Panc1 (cell line): ENCODE measurements around the gene MTMR8. TPM values are rescaled to one million over a fixed set of nuclear protein-coding genes. Genes with fewer than 3 reads are reported as not detected.

Experiments used
- ATAC-seq: fragments of 200-7000 bp; cut with Tn5 transposase; 2 replicates; pipeline ENCODE4 v1.9.1; 2020; ENCODE audit warnings: mild to moderate bottlenecking, moderate library complexity
- BruUV-seq: library from RNA; stranded (reverse); fragments of 400-500 nt; replicated peaks from 2 replicates; lab custom pipeline; 2021; lab: Mats Ljungman, UMichigan
- CTCF ChIA-PET: fragments of 300-600 bp; sonication (Branson Sonifier 250); formaldehyde crosslinking; loops from one replicate; lab custom pipeline; 2022; ENCODE audit warnings: antibody characterized with exemption; lab: Charles Lee
- POLR2A ChIA-PET: fragments of 300-600 bp; sonication (Branson Sonifier 250); formaldehyde crosslinking; loops from one replicate; lab custom pipeline; 2022; ENCODE audit warnings: antibody characterized with exemption; lab: Charles Lee
- DNase-seq: peaks from one replicate; pipeline ENCODE4 v3.0.0-alpha.2; 2010; ENCODE audit warnings: low read depth, low spot score
- H3K27ac ChIP-seq: 2 replicates; pipeline ENCODE4 v1.5.1; 2011; ENCODE audit warnings: mild to moderate bottlenecking, low read length, inconsistent platforms
- H3K27me3 ChIP-seq: fragments of 200-500 bp; sonication (Bioruptor generic); 2 replicates; pipeline ENCODE4 v1.6.0; 2014; ENCODE audit warnings: low read length, inconsistent platforms; ENCODE audit not compliant: control insufficient read depth, insufficient read depth
- H3K36me3 ChIP-seq: fragments of 200-500 bp; sonication (Bioruptor generic); 2 replicates; pipeline ENCODE4 v1.5.1; 2014; ENCODE audit warnings: inconsistent platforms, mild to moderate bottlenecking, low read length, moderate library complexity; ENCODE audit not compliant: control insufficient read depth, insufficient read depth
- H3K4me1 ChIP-seq: 2 replicates; pipeline ENCODE4 v1.5.1; 2011; ENCODE audit warnings: inconsistent platforms, mild to moderate bottlenecking, low read length, moderate library complexity; ENCODE audit not compliant: control insufficient read depth, insufficient read depth
- H3K4me3 ChIP-seq, 2 experiments: 2 replicates each; pipeline ENCODE4 v1.5.1; 2011 to 2012; ENCODE audit warnings: low read depth in 2 of 2, low read length in 2 of 2, mild to moderate bottlenecking in 2 of 2, inconsistent platforms in 1 of 2, moderate library complexity in 1 of 2
- H3K9me3 ChIP-seq: fragments of 200-500 bp; sonication (Bioruptor generic); 2 replicates; pipeline ENCODE4 v1.5.1; 2014; ENCODE audit warnings: low read depth, mild to moderate bottlenecking, inconsistent platforms, low read length, moderate library complexity; ENCODE audit not compliant: control insufficient read depth, insufficient read depth
- POLR2AphosphoS5 ChIP-seq: IDR thresholded peaks from 2 replicates; pipeline ENCODE4 v1.6.1; 2012; ENCODE audit warnings: mild to moderate bottlenecking, low read depth, low read length, moderate library complexity
- SIN3A ChIP-seq: IDR thresholded peaks from 2 replicates; pipeline ENCODE4 v1.6.1; 2012; ENCODE audit warnings: low read depth, mild to moderate bottlenecking, low read length, moderate library complexity, borderline replicate concordance; ENCODE audit not compliant: insufficient read depth
- TCF7L2 ChIP-seq: IDR thresholded peaks from 2 replicates; pipeline ENCODE4 v1.6.1; 2011; ENCODE audit warnings: mild to moderate bottlenecking, low read depth, low read length, inconsistent platforms
- in situ Hi-C: cut with HindIII; loops from 2 replicates; pipeline ENCODE4 v1.10.0; 2016; ENCODE audit warnings: low sequenced_read_pairs, low pct_unique_long_range_greater_than_20kb
- intact Hi-C: fragments of 100-400 bp; cut with micrococcal nuclease; formaldehyde crosslinking; loops from one replicate; pipeline ENCODE4 v1.10.0; 2022; ENCODE audit not compliant: unreplicated experiment
- total RNA-seq: library from RNA; stranded (reverse); gene quantifications from one replicate; pipeline ENCODE4 v1.2.1, GENCODE V29; 2021; ENCODE audit not compliant: unreplicated experiment
- TF ChIP-seq, protein P1 (sequence below): fragments of 450-650 bp; IDR thresholded peaks from 2 replicates; pipeline ENCODE4 v1.5.1; 2017; ENCODE audit warnings: mild to moderate bottlenecking
- TF ChIP-seq, protein P2 (sequence below), 2 experiments: IDR thresholded peaks; 2 replicates each; pipeline ENCODE4 v1.6.1; 2011 to 2012; ENCODE audit warnings: low read depth in 2 of 2, control low read depth in 1 of 2, low read length in 1 of 2, mild to moderate bottlenecking in 1 of 2, moderate library complexity in 1 of 2; ENCODE audit not compliant: insufficient read depth in 1 of 2

MTMR8 gene
- total RNA-seq, 1 experiment from 2014 or later = 1.3 TPM

- CTCF ChIA-PET = no interaction called here
Measured at GRCh38 chrX:64338296-64338695, 57.0 kb downstream of the MTMR8 start.

GRCh38 chrX:64334467-64334866 lies 60.8 kb downstream of the MTMR8 start:
- POLR2A ChIA-PET = no interaction called here
- DNase-seq (no peak), ATAC-seq (no peak)

More at GRCh38 chrX:64338296-64338695, 57.0 kb downstream of the MTMR8 start:
- Histone ChIP-seq H3K4me3 (no peak overlapping the region), H3K27ac (no peak overlapping the region), H3K27me3 (no peaks in the 10 kb centered on the region), H3K36me3 (no peaks in the 10 kb centered on the region), H3K4me1 (no peaks in the 10 kb centered on the region), H3K9me3 (no peaks in the 10 kb centered on the region)
- intact Hi-C loops = no loop called here
- no peak for TF ChIP-seq POLR2AphosphoS5
- TF ChIP-seq TCF7L2 = no peak
- TF ChIP-seq, protein P1, sequence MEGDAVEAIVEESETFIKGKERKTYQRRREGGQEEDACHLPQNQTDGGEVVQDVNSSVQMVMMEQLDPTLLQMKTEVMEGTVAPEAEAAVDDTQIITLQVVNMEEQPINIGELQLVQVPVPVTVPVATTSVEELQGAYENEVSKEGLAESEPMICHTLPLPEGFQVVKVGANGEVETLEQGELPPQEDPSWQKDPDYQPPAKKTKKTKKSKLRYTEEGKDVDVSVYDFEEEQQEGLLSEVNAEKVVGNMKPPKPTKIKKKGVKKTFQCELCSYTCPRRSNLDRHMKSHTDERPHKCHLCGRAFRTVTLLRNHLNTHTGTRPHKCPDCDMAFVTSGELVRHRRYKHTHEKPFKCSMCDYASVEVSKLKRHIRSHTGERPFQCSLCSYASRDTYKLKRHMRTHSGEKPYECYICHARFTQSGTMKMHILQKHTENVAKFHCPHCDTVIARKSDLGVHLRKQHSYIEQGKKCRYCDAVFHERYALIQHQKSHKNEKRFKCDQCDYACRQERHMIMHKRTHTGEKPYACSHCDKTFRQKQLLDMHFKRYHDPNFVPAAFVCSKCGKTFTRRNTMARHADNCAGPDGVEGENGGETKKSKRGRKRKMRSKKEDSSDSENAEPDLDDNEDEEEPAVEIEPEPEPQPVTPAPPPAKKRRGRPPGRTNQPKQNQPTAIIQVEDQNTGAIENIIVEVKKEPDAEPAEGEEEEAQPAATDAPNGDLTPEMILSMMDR = no peak
- TF ChIP-seq, protein P2, sequence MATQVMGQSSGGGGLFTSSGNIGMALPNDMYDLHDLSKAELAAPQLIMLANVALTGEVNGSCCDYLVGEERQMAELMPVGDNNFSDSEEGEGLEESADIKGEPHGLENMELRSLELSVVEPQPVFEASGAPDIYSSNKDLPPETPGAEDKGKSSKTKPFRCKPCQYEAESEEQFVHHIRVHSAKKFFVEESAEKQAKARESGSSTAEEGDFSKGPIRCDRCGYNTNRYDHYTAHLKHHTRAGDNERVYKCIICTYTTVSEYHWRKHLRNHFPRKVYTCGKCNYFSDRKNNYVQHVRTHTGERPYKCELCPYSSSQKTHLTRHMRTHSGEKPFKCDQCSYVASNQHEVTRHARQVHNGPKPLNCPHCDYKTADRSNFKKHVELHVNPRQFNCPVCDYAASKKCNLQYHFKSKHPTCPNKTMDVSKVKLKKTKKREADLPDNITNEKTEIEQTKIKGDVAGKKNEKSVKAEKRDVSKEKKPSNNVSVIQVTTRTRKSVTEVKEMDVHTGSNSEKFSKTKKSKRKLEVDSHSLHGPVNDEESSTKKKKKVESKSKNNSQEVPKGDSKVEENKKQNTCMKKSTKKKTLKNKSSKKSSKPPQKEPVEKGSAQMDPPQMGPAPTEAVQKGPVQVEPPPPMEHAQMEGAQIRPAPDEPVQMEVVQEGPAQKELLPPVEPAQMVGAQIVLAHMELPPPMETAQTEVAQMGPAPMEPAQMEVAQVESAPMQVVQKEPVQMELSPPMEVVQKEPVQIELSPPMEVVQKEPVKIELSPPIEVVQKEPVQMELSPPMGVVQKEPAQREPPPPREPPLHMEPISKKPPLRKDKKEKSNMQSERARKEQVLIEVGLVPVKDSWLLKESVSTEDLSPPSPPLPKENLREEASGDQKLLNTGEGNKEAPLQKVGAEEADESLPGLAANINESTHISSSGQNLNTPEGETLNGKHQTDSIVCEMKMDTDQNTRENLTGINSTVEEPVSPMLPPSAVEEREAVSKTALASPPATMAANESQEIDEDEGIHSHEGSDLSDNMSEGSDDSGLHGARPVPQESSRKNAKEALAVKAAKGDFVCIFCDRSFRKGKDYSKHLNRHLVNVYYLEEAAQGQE (IDR thresholded peaks at IDR 0.05; ENCODE audit: insufficient read depth in 1 of 2, low read depth in 2 of 2, low read length in 1 of 2) = no peak
- TF ChIP-seq SIN3A = no peak
- POLR2A ChIA-PET = no interaction called here
- DNase-seq (no peak), ATAC-seq (no peak)
- no TSS peak for BruUV-seq
- in situ Hi-C loops = no loop called here

More at GRCh38 chrX:64334467-64334866, 60.8 kb downstream of the MTMR8 start:
- no peak overlapping the region for H3K4me3 ChIP-seq
- no peaks in the 10 kb centered on the region for H3K36me3 ChIP-seq
- CTCF ChIA-PET = no interaction called here
- in situ Hi-C loops (no loop called here), intact Hi-C loops (no loop called here)
- no peaks in the 10 kb centered on the region for H3K27me3 ChIP-seq
- no peaks in the 10 kb centered on the region for H3K9me3 ChIP-seq
- H3K4me1 ChIP-seq = no peaks in the 10 kb centered on the region
- TF ChIP-seq TCF7L2 (no peak), SIN3A (no peak), POLR2AphosphoS5 (no peak)
- TF ChIP-seq, protein P1 = no peak
- TF ChIP-seq, protein P2 (IDR thresholded peaks at IDR 0.05; ENCODE audit: insufficient read depth in 1 of 2, low read depth in 2 of 2, low read length in 1 of 2) = no peak
- H3K27ac ChIP-seq = no peak overlapping the region
- no TSS peak for BruUV-seq
